DMS53 treated with DMSO at 0.1 percent for 48 hours (cell line): ENCODE measurements around the gene C4orf51.
"Not testable (repeated sequence)": the region's sequence is repeated elsewhere in the genome, so short reads cannot be mapped to it uniquely, and the experiment has no call there.

ENCODE experiments used
- DNase-seq: peaks from one replicate; lab custom pipeline; 2025; ENCODE audit not compliant: unreplicated experiment; lab: John Stamatoyannopoulos, UW

C4orf51 gene

DNA sequence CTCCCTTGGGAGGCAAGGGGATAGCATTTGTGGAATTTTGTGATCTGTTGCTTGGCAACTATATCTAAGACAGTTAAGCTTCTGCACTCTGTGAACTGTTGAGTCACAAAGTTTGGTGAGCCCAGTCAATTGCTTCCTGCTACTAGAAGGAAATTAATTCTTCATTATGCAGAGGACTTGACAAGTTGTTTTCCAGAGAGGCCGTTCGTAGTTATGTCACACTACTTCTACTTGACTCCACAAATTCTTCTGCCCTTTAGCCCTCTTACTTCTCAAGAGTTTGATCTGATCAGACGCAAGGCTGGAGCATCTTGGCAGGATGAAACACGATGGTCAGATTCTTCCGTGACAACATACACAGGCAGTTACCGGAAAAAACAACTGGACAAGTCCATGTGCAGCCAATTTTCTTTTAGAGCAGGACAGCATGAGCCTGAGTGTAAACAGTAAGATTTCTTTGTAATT is at the start of gene C4orf51:
Gene C4orf51, plus strand, starts transcription at position 156 of the 465 bp plus-strand sequence. Its CDS starts 58 bp downstream, at position 214.
- DNase-seq, result peak; percentile 38

DNA sequence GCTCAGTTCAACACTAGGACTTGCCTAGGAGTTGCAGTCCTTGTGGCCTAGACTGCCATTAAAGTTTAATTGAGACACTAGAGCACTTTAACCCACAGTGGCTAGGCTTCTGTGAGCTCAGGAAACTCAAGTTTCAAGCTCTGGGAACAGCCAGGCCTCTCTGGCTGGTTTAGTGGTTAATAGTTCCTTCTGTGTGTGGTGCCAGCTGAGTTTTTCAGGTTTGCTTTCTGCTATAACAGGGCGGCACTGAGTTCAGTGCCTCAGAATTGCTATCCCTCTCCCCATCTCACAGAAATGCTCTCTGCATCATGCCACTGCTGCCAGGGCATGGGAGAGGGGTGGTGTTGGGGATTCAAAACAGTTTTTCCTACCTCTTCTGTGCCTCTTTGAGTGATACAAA is 44.8 kb upstream of the C4orf51 start:
- DNase-seq, result no peak

- DNase-seq, result no peak
Measured at GRCh38 chr4:145635630-145636029, 44.3 kb upstream of the C4orf51 start.

DNA sequence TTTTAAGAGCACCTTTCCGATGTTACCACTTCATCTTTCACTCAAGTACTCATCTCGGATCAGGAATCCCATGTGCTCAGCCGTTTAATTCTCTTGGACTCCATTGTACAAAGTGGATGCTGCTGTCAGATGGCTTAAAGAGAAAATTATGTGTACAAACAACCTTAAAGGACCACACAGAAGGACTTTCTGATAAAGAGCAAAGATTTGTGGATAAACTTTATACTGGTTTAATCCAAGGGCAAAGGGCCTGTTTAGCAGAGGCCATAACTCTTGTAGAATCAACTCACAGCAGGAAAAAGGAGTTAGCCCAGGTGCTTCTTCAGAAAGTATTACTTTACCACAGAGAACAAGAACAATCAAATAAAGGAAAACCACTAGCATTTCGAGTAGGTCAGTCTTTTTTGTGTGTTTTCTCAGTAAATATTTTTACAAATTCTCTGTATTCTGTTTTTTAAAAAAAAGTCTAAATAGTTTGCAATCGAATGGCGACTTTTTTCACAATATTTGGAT is 40.7 kb upstream of the C4orf51 start:
- DNase-seq, result no peak

- DNase-seq, result not testable (repeated sequence)
Measured at GRCh38 chr4:145640236-145640635, 39.7 kb upstream of the C4orf51 start.

DNA sequence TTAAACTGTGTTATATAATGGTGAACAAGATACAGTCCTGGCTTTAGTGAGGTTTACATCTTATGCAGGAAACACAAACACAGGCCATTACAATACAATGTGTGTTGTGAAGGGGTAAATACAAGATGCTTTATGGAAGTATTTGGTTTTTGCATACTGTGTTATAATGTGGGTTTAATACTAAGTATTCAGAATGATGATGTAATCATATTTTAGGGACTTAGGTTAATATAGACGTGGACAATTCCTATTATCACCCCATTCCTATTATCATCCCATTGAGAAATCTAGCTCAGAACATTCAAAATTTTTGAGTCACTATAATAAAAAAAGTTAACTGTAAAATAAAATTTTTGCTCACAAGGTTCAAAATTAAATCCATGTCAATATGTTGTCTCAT is 36.7 kb upstream of the C4orf51 start:
- no peak for DNase-seq

GRCh38 chr4:145644699-145645098 is 35.2 kb upstream of the C4orf51 start:
- DNase-seq, result no peak

- DNase-seq, result no peak
Measured at GRCh38 chr4:145656156-145656555, 23.8 kb upstream of the C4orf51 start.

DNA sequence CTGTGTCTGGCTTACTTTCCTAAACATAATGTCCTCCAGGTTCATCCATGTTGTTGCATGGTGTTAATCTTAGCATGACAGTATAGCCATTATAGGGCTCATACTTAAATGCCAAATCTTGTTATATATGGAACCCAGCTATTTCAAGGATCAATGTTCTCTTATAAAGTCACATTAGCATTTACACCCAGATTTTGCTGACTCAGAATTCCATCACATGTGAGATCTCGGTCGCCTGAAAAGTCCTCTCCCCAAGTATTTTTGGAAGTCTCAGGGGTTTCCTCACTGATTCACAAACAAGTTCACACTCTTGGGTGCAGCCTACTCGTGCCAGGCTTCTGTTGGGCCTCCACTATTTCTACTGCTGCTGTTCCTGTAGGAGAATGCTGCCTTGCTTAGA is 19.9 kb upstream of the C4orf51 start:
- DNase-seq, result no peak

DNA sequence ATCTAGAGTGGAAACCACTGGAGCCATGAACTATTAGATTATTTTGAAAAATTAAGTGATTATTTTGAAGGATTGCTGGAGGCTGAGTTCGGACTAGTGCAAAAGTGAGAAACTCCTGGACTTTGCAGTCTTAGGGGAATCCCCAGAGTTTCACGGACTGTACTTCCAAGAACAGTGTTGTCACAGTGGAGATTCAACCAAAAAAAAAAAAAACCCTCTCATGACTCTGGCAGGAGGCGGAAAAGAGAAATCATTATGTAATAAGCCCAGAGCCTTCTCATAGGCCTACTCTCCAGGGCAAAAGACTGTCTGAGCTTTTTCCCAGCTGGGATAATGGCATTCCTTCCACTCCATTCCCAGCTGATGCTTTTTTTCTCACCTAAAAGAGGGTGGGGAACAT is 16.8 kb upstream of the C4orf51 start:
- no peak for DNase-seq

GRCh38 chr4:145665773-145666172 is 14.2 kb upstream of the C4orf51 start:
- DNase-seq, result no peak

- DNase-seq, result no peak
Measured at GRCh38 chr4:145670422-145670821, 9.5 kb upstream of the C4orf51 start.

- DNase-seq, result peak; percentile 89
Measured at GRCh38 chr4:145679520-145679919, 426 bp upstream of the C4orf51 start.

GRCh38 chr4:145680902-145681301 is 956 bp downstream of the C4orf51 start:
- DNase-seq, result no peak

DNA sequence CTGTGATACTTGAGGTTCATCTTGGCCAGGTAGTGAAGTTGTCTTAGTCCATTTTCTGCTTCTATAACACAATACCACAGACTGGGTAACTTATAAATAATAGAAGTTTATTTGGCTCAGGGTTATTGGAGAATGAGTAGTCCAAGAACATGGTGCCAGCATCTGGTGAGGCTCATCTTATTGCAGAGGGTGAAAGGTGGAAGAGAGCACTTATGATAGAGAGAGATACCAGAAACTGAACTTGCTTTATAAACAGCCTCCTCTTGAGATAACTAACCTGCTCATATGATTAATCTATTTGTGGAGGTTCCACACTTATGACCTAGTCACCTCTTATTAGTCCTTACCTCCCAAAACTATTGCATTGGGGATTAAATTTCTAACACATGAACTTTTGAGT is 1.6 kb downstream of the C4orf51 start:
- DNase-seq, result no peak

- DNase-seq, result no peak
Measured at GRCh38 chr4:145681956-145682355, 2.0 kb downstream of the C4orf51 start.

GRCh38 chr4:145686991-145687390 is 7.0 kb downstream of the C4orf51 start:
- no peak for DNase-seq

- peak; percentile 31 for DNase-seq
Measured at GRCh38 chr4:145690610-145691009, 10.7 kb downstream of the C4orf51 start.

GRCh38 chr4:145691416-145691815 is 11.5 kb downstream of the C4orf51 start:
- not testable (repeated sequence) for DNase-seq

- DNase-seq, result peak; percentile 26
Measured at GRCh38 chr4:145694929-145695328, 15.0 kb downstream of the C4orf51 start.

DNA sequence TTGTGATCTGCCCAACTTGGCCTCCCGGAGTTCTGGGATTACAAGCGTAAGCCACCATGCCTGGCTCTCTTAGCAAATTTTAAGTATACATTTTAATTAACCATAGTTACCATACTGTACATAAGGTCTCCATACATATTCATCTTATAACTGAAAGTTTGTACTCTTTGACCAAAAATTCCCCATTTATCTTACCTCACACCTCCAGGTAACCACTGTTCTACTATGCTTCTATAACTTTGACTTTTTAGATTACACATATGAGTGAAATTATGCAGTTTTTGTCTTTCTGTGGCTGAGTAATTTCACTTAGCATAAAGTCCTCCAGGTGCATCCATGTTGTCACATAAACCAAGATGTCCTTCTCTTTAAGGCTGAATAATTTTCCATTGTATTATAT is 17.4 kb downstream of the C4orf51 start:
- no peak for DNase-seq

- no peak for DNase-seq
Measured at GRCh38 chr4:145698507-145698906, 18.6 kb downstream of the C4orf51 start.

DNA sequence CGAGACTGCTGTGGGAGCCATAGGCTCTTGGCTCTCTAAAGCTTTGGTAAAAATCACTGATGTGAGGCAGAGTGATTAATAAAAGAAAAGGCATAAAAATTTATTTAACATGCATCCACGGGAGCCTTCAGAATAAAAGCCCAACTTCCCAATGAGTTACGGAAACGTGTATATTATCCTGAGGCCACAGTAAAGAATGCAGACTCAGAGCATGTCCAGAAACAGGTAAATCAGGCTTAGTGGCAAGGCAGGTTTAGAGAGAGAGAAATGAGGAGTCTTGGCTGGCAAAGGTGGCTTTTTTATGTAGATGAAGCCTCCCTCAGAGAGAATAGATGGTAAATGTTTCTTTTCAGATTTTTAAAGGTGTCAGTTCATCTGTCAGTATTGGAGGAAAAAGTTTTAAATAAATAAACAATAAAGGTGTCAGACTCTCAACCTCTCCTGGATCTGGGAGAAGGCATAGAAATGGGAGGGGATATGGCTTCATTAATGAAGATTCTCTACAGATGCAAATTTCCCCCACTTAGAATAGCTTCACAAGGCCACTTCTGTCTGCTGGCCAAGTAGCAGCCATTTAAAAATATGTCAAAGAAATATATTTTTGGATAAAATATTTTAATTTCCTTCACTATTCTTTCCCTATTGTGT is 24.0 kb downstream of the C4orf51 start:
- DNase-seq, result no peak
